Measurements from ENCODE around the gene GJB1.
"Not testable (repeated sequence)": the region's sequence is repeated elsewhere in the genome, so short reads cannot be mapped to it uniquely, and the experiment has no call there.

DNA sequence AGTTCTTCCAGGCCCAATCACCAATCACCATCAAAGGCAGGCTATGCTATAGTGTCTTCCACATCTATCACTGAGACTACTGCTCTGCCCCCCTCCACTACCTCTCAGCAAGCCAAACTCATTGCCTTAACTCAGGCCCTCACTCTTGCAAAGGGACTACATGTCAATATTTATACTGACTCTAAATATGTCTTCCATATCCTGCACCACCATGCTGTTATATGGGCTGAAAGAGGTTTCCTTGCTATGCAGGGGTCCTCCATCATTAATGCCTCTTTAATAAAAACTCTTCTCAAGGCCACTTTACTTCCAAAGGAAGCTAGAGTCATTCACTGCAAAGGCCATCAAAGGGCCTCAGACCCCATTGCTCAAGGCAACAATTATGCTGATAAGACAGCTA, 45.6 kb downstream of the GJB1 start:
- TF ChIP-seq, protein P1, sequence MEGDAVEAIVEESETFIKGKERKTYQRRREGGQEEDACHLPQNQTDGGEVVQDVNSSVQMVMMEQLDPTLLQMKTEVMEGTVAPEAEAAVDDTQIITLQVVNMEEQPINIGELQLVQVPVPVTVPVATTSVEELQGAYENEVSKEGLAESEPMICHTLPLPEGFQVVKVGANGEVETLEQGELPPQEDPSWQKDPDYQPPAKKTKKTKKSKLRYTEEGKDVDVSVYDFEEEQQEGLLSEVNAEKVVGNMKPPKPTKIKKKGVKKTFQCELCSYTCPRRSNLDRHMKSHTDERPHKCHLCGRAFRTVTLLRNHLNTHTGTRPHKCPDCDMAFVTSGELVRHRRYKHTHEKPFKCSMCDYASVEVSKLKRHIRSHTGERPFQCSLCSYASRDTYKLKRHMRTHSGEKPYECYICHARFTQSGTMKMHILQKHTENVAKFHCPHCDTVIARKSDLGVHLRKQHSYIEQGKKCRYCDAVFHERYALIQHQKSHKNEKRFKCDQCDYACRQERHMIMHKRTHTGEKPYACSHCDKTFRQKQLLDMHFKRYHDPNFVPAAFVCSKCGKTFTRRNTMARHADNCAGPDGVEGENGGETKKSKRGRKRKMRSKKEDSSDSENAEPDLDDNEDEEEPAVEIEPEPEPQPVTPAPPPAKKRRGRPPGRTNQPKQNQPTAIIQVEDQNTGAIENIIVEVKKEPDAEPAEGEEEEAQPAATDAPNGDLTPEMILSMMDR (conservative IDR thresholded peaks at IDR 0.05) = not testable (repeated sequence)
- not testable (repeated sequence) for TF ChIP-seq ZFX (IDR thresholded peaks at IDR 0.05)

Data from C4-2B (cell line).